HL-60 (cell line): ENCODE measurements around the gene CTSG.

Experiments
- CTCF ChIP-seq: IDR thresholded peaks from one replicate; pipeline ENCODE4 v1.5.1; 2011; ENCODE audit warnings: low read length, control low read depth, inconsistent platforms; ENCODE audit not compliant: insufficient read depth
- GABPA ChIP-seq: IDR thresholded peaks from 2 replicates; pipeline ENCODE4 v1.6.1; 2012; ENCODE audit warnings: low read depth
- POLR2AphosphoS5 ChIP-seq: IDR thresholded peaks from 2 replicates; pipeline ENCODE4 v1.6.1; 2012; ENCODE audit warnings: low read depth
- SPI1 ChIP-seq: IDR thresholded peaks from 2 replicates; pipeline ENCODE4 v1.6.1; 2012; ENCODE audit warnings: low read depth, mild to moderate bottlenecking, borderline replicate concordance
- TF ChIP-seq, protein P1 (sequence below): IDR thresholded peaks from 2 replicates; pipeline ENCODE4 v1.6.1; 2012; ENCODE audit warnings: low read depth; ENCODE audit not compliant: insufficient replicate concordance

GRCh38 chr14:24607081-24607480 lies 31.0 kb upstream of the CTSG start:
- TF ChIP-seq CTCF: no peak
- peak; percentile 93 for TF ChIP-seq POLR2AphosphoS5
- TF ChIP-seq, protein P1, sequence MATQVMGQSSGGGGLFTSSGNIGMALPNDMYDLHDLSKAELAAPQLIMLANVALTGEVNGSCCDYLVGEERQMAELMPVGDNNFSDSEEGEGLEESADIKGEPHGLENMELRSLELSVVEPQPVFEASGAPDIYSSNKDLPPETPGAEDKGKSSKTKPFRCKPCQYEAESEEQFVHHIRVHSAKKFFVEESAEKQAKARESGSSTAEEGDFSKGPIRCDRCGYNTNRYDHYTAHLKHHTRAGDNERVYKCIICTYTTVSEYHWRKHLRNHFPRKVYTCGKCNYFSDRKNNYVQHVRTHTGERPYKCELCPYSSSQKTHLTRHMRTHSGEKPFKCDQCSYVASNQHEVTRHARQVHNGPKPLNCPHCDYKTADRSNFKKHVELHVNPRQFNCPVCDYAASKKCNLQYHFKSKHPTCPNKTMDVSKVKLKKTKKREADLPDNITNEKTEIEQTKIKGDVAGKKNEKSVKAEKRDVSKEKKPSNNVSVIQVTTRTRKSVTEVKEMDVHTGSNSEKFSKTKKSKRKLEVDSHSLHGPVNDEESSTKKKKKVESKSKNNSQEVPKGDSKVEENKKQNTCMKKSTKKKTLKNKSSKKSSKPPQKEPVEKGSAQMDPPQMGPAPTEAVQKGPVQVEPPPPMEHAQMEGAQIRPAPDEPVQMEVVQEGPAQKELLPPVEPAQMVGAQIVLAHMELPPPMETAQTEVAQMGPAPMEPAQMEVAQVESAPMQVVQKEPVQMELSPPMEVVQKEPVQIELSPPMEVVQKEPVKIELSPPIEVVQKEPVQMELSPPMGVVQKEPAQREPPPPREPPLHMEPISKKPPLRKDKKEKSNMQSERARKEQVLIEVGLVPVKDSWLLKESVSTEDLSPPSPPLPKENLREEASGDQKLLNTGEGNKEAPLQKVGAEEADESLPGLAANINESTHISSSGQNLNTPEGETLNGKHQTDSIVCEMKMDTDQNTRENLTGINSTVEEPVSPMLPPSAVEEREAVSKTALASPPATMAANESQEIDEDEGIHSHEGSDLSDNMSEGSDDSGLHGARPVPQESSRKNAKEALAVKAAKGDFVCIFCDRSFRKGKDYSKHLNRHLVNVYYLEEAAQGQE: no peak
- TF ChIP-seq GABPA: no peak
- TF ChIP-seq SPI1: peak; percentile 13; the same call in 1 of the 2 replicates
